PC-9 (cell line): ENCODE data around the gene ITSN1. TPM values are rescaled to one million over a fixed set of nuclear protein-coding genes. Genes with fewer than 3 reads are reported as not detected.

Experiments used
- BruUV-seq: library from RNA; stranded (reverse); fragments of 400-500 nt; replicated peaks from 2 replicates; lab custom pipeline; 2021; lab: Mats Ljungman, UMichigan
- CTCF ChIA-PET: fragments of 300-600 bp; sonication (Branson Sonifier 250); formaldehyde crosslinking; loops from one replicate; lab custom pipeline; 2022; ENCODE audit warnings: antibody characterized with exemption; lab: Charles Lee
- POLR2A ChIA-PET: fragments of 300-600 bp; sonication (Branson Sonifier 250); formaldehyde crosslinking; loops from one replicate; lab custom pipeline; 2022; ENCODE audit warnings: antibody characterized with exemption; ENCODE audit not compliant: unreplicated experiment; lab: Charles Lee
- DNase-seq, 2 experiments: peaks; one replicate each; pipeline versions ENCODE4 v3.0.0 to v3.0.0-alpha.2; 2015 to 2022; ENCODE audit warnings: mixed read lengths in 1 of 2
- H2AFZ ChIP-seq: fragments of 200-600 bp; sonication (generic); 2 replicates; pipeline ENCODE4 v1.8.1; 2017; ENCODE audit warnings: antibody characterized with exemption
- H3F3A ChIP-seq: fragments of 200-600 bp; sonication (generic); 2 replicates; pipeline ENCODE4 v1.8.1; 2017; ENCODE audit warnings: antibody characterized with exemption, mild to moderate bottlenecking, low read depth; ENCODE audit not compliant: insufficient read depth
- H3K27ac ChIP-seq: fragments of 200-600 bp; sonication (generic); 2 replicates; pipeline ENCODE4 v1.6.1; 2016; ENCODE audit warnings: mixed run types
- H3K27me3 ChIP-seq: fragments of 200-600 bp; sonication (generic); 2 replicates; pipeline ENCODE4 v1.6.1; 2016; ENCODE audit warnings: low read depth, mixed run types; ENCODE audit not compliant: insufficient read depth
- H3K36me3 ChIP-seq: fragments of 200-600 bp; sonication (generic); 2 replicates; pipeline ENCODE4 v1.6.1; 2016; ENCODE audit warnings: low read depth, mixed run types
- H3K4me1 ChIP-seq: fragments of 200-600 bp; sonication (generic); replicated peaks from 2 replicates; pipeline ENCODE4 v1.6.1; 2016; ENCODE audit warnings: mixed run types; ENCODE audit not compliant: insufficient read depth
- H3K4me2 ChIP-seq: fragments of 200-600 bp; sonication (generic); 2 replicates; pipeline ENCODE4 v1.6.1; 2017; ENCODE audit warnings: mixed run types
- H3K4me3 ChIP-seq: fragments of 200-600 bp; sonication (generic); 2 replicates; pipeline ENCODE4 v1.6.1; 2016; ENCODE audit warnings: mixed run types
- H3K79me2 ChIP-seq: fragments of 200-600 bp; sonication (generic); 2 replicates; pipeline ENCODE4 v1.6.1; 2017; ENCODE audit warnings: low read depth, mixed run types
- H3K9me2 ChIP-seq: fragments of 200-600 bp; sonication (generic); 2 replicates; pipeline ENCODE4 v1.8.1; 2017; ENCODE audit warnings: mild to moderate bottlenecking; ENCODE audit not compliant: insufficient read depth
- H3K9me3 ChIP-seq: fragments of 200-600 bp; sonication (generic); 2 replicates; pipeline ENCODE4 v1.8.1; 2016; ENCODE audit warnings: low read depth; ENCODE audit not compliant: insufficient read depth
- H4K20me1 ChIP-seq: fragments of 200-600 bp; sonication (generic); 2 replicates; pipeline ENCODE4 v1.8.1; 2017; ENCODE audit not compliant: insufficient read depth
- CTCF ChIP-seq: fragments of 200-600 bp; sonication (generic); conservative IDR thresholded peaks from 2 replicates; pipeline ENCODE4 v1.6.1; 2017; ENCODE audit warnings: mixed run types, antibody characterized with exemption, mild to moderate bottlenecking, moderate library complexity
- EZH2 ChIP-seq: fragments of 200-600 bp; sonication (generic); IDR thresholded peaks from 2 replicates; pipeline ENCODE4 v1.8.0; 2017; ENCODE audit warnings: antibody characterized with exemption, low read depth
- intact Hi-C: fragments of 100-400 bp; cut with micrococcal nuclease; formaldehyde crosslinking; loops from one replicate; pipeline ENCODE4 v1.10.0; 2022; ENCODE audit not compliant: unreplicated experiment
- total RNA-seq: library from RNA; stranded (reverse); gene quantifications from 2 replicates; pipeline ENCODE4 v1.2.3, GENCODE V29; 2021

ITSN1 gene
- total RNA-seq, 1 experiment from 2014 or later: 46.3 TPM

GRCh38 chr21:33797565-33797964 is 155.3 kb downstream of the ITSN1 start:
- TF ChIP-seq CTCF: no peak
- TF ChIP-seq EZH2: no peak
- Histone ChIP-seq H3K27me3 (no peaks in the 10 kb centered on the region), H3K4me3 (no peak overlapping the region), H3F3A (peaks cover 12% of the 10 kb centered on the region; the same call in 1 of the 2 replicates), H3K9me2 (no peaks in the 10 kb centered on the region), H3K27ac (no peak overlapping the region), H3K4me1 (peaks cover 27% of the 10 kb centered on the region), H3K4me2 (no peak overlapping the region), H3K36me3 (no peaks in the 10 kb centered on the region), H4K20me1 (no peaks in the 10 kb centered on the region; the same call in 1 of the 2 replicates), H3K9me3 (no peaks in the 10 kb centered on the region), H2AFZ (no peak overlapping the region), H3K79me2 (no peaks in the 10 kb centered on the region)
- intact Hi-C loops: no loop called here
- no TSS peak for BruUV-seq
- CTCF ChIA-PET: no interaction called here
- POLR2A ChIA-PET: no interaction called here
- no peak for DNase-seq

GRCh38 chr21:33799378-33800090 is 157.2 kb downstream of the ITSN1 start:
- peaks cover 41% of the 10 kb centered on the region for H3K4me1 ChIP-seq
- CTCF ChIA-PET: no interaction called here

More at GRCh38 chr21:33799378-33800090, 157.2 kb downstream of the ITSN1 start:
- H3K9me3 ChIP-seq: no peaks in the 10 kb centered on the region
- H3K27me3 ChIP-seq: no peaks in the 10 kb centered on the region
- intact Hi-C loops: no loop called here
- no peaks in the 10 kb centered on the region; the same call in 1 of the 2 replicates for H4K20me1 ChIP-seq
- H3K4me2 ChIP-seq: no peak overlapping the region
- BruUV-seq: no TSS peak
- peaks cover 21% of the 10 kb centered on the region; the same call in 1 of the 2 replicates for H3F3A ChIP-seq
- H2AFZ ChIP-seq: no peak overlapping the region
- TF ChIP-seq CTCF: no peak
- no peak for TF ChIP-seq EZH2
- no peak overlapping the region for H3K4me3 ChIP-seq
- DNase-seq: no peak
- H3K9me2 ChIP-seq: no peaks in the 10 kb centered on the region
- POLR2A ChIA-PET: no interaction called here
- H3K79me2 ChIP-seq: no peaks in the 10 kb centered on the region
- H3K27ac ChIP-seq: no peak overlapping the region
- no peaks in the 10 kb centered on the region for H3K36me3 ChIP-seq
